Osteocyte (in vitro differentiated cells): ENCODE results near the gene ODR4. TPM values are rescaled to one million over a fixed set of nuclear protein-coding genes. Genes with fewer than 3 reads are reported as not detected.
"Not testable (repeated sequence)": the region's sequence is repeated elsewhere in the genome, so short reads cannot be mapped to it uniquely, and the experiment has no call there.

ENCODE experiments used
- DNase-seq: peaks from one replicate; pipeline ENCODE4 v3.0.0; 2021; ENCODE audit warnings: mixed read lengths; ENCODE audit not compliant: unreplicated experiment; ENCODE audit errors: extremely low spot score
- H3K27ac Mint-ChIP-seq: one replicate; pipeline ENCODE4 v1.8.0; 2021; ENCODE audit warnings: mild to moderate bottlenecking, mixed read lengths; ENCODE audit not compliant: unreplicated experiment
- H3K27me3 Mint-ChIP-seq: one replicate; pipeline ENCODE4 v1.8.0; 2021; ENCODE audit warnings: mixed read lengths; ENCODE audit not compliant: unreplicated experiment
- H3K36me3 Mint-ChIP-seq: one replicate; pipeline ENCODE4 v1.8.0; 2021; ENCODE audit warnings: mixed read lengths; ENCODE audit not compliant: unreplicated experiment
- H3K4me1 Mint-ChIP-seq: one replicate; pipeline ENCODE4 v1.8.0; 2021; ENCODE audit warnings: mixed read lengths; ENCODE audit not compliant: unreplicated experiment
- H3K4me3 Mint-ChIP-seq: one replicate; pipeline ENCODE4 v1.8.0; 2021; ENCODE audit warnings: mild to moderate bottlenecking, moderate library complexity, mixed read lengths; ENCODE audit not compliant: unreplicated experiment
- H3K9me3 Mint-ChIP-seq: one replicate; pipeline ENCODE4 v1.8.0; 2021; ENCODE audit warnings: mixed read lengths; ENCODE audit not compliant: unreplicated experiment
- total RNA-seq: library from RNA; stranded (reverse); gene quantifications from 2 replicates; pipeline ENCODE4 v1.2.1, GENCODE V29; 2021
- TF ChIP-seq, protein P1 (sequence below): fragments of 200-600 bp; sonication (generic); IDR thresholded peaks from 2 replicates; pipeline ENCODE4 v1.5.0; 2021; ENCODE audit warnings: antibody characterized with exemption, mild to moderate bottlenecking, moderate library complexity

The ODR4 gene
- total RNA-seq, 1 donor from 2014 or later, result 19.5 TPM

- TF ChIP-seq, protein P1, sequence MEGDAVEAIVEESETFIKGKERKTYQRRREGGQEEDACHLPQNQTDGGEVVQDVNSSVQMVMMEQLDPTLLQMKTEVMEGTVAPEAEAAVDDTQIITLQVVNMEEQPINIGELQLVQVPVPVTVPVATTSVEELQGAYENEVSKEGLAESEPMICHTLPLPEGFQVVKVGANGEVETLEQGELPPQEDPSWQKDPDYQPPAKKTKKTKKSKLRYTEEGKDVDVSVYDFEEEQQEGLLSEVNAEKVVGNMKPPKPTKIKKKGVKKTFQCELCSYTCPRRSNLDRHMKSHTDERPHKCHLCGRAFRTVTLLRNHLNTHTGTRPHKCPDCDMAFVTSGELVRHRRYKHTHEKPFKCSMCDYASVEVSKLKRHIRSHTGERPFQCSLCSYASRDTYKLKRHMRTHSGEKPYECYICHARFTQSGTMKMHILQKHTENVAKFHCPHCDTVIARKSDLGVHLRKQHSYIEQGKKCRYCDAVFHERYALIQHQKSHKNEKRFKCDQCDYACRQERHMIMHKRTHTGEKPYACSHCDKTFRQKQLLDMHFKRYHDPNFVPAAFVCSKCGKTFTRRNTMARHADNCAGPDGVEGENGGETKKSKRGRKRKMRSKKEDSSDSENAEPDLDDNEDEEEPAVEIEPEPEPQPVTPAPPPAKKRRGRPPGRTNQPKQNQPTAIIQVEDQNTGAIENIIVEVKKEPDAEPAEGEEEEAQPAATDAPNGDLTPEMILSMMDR, result no peak
- DNase-seq, result no peak
- H3K27me3 Mint-ChIP-seq, result no peaks in the 10 kb centered on the region
- no peaks in the 10 kb centered on the region for H3K9me3 Mint-ChIP-seq
- H3K4me3 Mint-ChIP-seq, result no peak overlapping the region
- H3K27ac Mint-ChIP-seq, result no peak overlapping the region
- no peaks in the 10 kb centered on the region for H3K4me1 Mint-ChIP-seq
- H3K36me3 Mint-ChIP-seq, result peaks cover 39% of the 10 kb centered on the region
Observed at GRCh38 chr1:186390925-186391324, 15.3 kb downstream of the ODR4 start.

DNA sequence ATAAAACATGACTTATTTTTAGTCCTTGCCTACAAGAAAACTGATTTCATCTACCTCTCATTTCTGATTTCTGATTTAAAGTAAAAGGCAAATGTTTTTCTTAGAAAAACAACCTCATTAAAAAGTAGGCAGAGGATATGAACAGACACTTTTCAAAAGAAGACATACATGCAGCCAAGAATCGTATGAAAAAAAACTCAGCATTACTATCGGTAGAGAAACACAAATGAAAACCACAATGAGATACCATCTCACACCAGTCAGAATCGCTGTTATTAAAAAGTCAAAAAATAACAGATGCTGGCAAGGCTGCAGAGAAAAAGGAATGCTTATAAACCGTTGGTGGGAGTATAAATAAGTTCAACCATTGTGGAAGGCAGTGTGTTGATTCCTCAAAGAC lies 16.2 kb downstream of the ODR4 start:
- no peaks in the 10 kb centered on the region for H3K9me3 Mint-ChIP-seq
- no peaks in the 10 kb centered on the region for H3K4me1 Mint-ChIP-seq
- TF ChIP-seq, protein P1, result no peak
- no peaks in the 10 kb centered on the region for H3K27me3 Mint-ChIP-seq
- H3K27ac Mint-ChIP-seq, result no peak overlapping the region
- DNase-seq, result no peak
- H3K36me3 Mint-ChIP-seq, result peaks cover 39% of the 10 kb centered on the region
- H3K4me3 Mint-ChIP-seq, result no peak overlapping the region

GRCh38 chr1:186392711-186393110 lies 17.1 kb downstream of the ODR4 start:
- H3K4me1 Mint-ChIP-seq, H3K27me3 Mint-ChIP-seq, DNase-seq, H3K4me3 Mint-ChIP-seq, H3K27ac Mint-ChIP-seq, H3K9me3 Mint-ChIP-seq: not testable (repeated sequence)
- H3K36me3 Mint-ChIP-seq, result peaks cover 47% of the 10 kb centered on the region

- not testable (repeated sequence) for DNase-seq, H3K27me3 Mint-ChIP-seq, H3K27ac Mint-ChIP-seq, H3K9me3 Mint-ChIP-seq, H3K4me1 Mint-ChIP-seq, H3K4me3 Mint-ChIP-seq
- H3K36me3 Mint-ChIP-seq, result peaks cover 18% of the 10 kb centered on the region
Observed at GRCh38 chr1:186401446-186401845, 25.8 kb downstream of the ODR4 start.

DNA sequence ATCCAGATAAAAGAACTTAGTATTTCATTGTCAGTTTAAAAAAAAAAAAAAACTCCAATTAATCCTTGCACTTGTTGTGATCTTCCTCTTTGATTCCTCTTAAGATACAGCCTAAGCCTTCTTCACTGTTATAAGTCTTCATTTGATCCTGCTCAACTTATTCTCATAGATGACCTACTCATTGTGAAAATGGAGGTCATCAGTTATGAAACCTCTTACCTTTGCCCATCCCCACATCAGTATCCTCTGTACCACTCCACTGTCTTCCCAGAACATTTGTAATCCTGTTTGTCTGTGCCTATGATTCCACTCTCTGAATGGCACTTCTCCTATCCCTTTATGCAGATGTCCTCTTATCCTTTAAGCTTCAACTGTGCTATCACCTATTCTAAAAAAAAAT lies 28.0 kb downstream of the ODR4 start:
- TF ChIP-seq, protein P1, result no peak
- Mint-ChIP-seq H3K4me3 (no peak overlapping the region), H3K36me3 (peaks cover 25% of the 10 kb centered on the region), H3K27me3 (no peaks in the 10 kb centered on the region), H3K4me1 (no peaks in the 10 kb centered on the region), H3K27ac (no peak overlapping the region), H3K9me3 (no peaks in the 10 kb centered on the region)
- DNase-seq, result no peak

DNA sequence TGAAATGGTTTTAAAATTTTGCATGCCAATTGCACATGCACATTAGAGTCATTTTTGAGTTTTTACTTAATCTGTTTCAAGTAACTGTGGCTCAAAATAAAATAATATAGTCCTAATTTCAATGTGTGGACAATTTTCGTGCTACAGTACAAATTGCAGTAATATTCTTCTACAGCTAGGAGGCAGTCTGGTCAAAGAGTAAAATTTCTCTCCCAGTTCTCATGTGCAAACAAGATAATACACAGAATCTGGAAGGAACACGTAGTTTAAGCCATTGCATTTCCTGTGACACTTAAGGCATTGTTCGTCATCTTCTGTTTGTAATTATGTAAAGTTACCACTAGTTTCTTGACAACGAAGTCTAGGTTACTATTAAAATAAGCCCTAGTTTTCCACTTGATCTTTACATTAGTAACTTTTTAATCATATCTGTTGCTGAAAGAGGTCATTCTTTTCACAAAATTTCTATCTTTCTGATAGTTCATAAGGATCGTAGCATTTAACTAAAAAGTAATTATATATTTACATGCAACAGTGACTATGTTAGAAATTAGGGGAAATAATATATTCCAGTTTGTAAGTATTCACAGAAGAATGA lies 28.9 kb downstream of the ODR4 start:
- TF ChIP-seq, protein P1, result peak; percentile 73
- H3K36me3 Mint-ChIP-seq, result peaks cover 23% of the 10 kb centered on the region

More for the DNA sequence above, 28.9 kb downstream of the ODR4 start:
- Mint-ChIP-seq H3K9me3 (no peaks in the 10 kb centered on the region), H3K4me3 (no peak overlapping the region), H3K4me1 (no peaks in the 10 kb centered on the region), H3K27me3 (no peaks in the 10 kb centered on the region), H3K27ac (no peak overlapping the region)
- DNase-seq, result no peak
